HK-2 (cell line): Measurements from ENCODE around the gene CDCA4.
"Not testable (repeated sequence)": the region's sequence is repeated elsewhere in the genome, so short reads cannot be mapped to it uniquely, and the experiment has no call there.

Source experiments
- DNase-seq: peaks from one replicate; pipeline ENCODE4 v3.0.0-alpha.2; 2018; ENCODE audit not compliant: unreplicated experiment

The CDCA4 gene

GRCh38 chr14:105033412-105033900 is 12.6 kb upstream of the CDCA4 start:
- not testable (repeated sequence) for DNase-seq

- not testable (repeated sequence) for DNase-seq
Observed at GRCh38 chr14:105032451-105032901, 11.6 kb upstream of the CDCA4 start.

DNA sequence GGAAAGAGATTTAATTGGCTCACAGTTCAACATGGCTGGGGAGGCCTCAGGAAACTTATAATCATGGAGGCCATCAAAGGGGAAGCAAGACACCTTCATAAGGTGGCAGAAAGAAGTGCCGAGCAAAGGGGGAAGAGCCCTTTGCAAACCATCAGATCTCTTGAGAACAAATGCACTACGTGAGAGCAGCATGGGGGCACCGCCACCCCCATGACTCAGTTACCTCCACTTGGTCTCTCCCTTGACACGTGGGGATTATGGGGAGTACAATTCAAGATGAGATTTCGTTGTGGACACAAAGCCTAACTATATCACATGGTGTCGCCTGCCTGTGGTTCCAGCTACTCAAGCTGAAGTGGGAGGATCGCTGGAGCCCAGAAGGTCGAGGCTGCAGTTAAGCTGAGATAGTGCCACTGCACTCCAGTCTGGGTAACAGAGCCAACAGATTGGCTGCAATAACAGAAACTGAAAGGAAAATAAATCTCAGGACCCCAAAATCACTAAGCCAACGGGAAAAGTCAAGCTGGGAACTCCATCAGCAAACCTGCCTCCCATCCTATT is 10.0 kb upstream of the CDCA4 start:
- DNase-seq = no peak

GRCh38 chr14:105030194-105030593 is 9.3 kb upstream of the CDCA4 start:
- no peak for DNase-seq

- no peak for DNase-seq
Observed at GRCh38 chr14:105029402-105029801, 8.5 kb upstream of the CDCA4 start.

GRCh38 chr14:105028251-105028927 is 7.5 kb upstream of the CDCA4 start:
- no peak for DNase-seq

DNA sequence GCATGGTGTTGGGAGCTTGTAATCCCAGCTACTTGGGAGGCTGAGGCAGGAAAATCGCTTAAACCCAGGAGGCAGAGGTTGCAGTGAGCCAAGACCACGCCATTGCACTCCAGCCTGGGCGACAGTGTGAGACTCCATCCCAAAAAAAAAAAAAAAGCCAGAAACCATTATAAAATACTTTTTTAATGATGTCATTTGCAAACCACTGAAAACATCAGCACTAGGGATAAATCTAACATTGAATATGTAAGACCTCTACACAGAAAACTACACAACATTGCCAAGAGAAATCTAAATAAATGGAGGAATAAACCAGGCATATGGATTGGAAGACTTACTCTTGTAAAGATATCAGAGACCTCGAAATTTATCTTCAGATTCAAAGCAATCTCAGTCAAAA is 6.8 kb upstream of the CDCA4 start:
- not testable (repeated sequence) for DNase-seq

- no peak for DNase-seq
Observed at GRCh38 chr14:105026802-105027563, 6.1 kb upstream of the CDCA4 start.

DNA sequence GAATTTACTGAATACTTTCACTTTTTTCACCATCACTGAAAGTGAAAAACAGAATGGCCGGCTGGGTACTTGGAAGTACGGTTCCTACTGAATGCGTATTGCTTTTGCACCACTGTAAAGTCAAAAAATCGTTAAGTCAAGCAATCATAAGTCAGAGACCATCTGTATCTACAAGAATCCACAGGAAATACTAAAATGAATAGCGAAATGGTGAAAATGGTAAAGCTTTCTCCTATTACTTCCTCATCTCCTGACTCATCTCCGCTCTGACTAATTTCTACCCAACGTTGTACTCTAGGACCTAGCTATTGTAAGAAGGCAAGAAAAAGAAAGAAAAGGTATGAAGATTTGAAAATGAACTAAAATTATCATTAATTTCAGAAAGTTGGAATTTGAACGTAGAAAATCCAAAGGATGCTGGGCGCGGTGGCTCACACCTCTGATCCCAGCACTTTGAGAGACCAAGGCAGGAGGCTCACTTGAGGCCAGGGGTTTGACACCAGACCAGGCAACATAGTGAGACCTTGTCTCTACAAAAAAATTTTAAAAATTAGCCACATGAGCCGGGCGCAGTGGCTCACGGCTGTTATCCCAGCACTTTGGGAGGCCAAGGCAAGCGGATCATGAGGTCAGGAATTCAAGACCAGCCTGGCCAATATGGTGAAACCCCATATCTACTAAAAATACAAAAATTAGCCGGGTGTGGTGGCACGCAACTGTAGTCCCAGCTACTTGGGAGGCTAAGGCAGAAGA is 5.3 kb upstream of the CDCA4 start:
- DNase-seq = no peak

GRCh38 chr14:105025429-105025828 is 4.5 kb upstream of the CDCA4 start:
- DNase-seq = no peak

DNA sequence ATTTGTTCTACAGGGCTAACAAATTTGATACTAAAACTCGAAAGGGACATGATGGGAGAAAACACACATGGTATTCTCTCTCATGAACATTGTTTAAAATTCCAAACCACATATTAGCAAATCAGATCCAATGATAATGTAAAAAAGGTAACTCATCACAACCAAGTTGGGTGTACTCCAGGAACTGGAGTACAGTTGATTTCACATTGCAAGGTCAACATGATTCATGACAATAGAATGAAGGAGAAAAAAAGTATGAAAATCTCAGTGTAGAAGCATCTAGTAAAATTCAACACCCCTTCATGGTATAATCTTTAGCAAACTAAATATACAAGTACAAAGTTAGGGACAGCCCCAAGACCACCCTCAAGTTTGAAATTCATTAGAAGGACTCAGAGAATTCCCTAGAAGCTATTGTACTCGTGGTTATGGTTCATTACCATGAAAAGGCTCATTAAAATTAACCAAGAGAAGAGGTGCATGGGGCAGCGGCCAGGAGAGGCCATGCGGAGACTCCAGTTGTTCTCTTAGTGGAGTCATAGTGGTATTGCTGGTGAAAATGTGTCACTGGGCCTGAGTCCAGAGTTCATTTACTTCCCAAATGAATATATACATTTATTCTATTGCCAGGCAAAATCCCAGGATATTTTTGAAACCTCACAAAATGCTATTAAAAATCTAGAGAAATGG is 3.1 kb upstream of the CDCA4 start:
- no peak for DNase-seq

- no peak for DNase-seq
Observed at GRCh38 chr14:105023144-105023543, 2.3 kb upstream of the CDCA4 start.

- no peak for DNase-seq
Observed at GRCh38 chr14:105022276-105022670, 1.4 kb upstream of the CDCA4 start.

DNA sequence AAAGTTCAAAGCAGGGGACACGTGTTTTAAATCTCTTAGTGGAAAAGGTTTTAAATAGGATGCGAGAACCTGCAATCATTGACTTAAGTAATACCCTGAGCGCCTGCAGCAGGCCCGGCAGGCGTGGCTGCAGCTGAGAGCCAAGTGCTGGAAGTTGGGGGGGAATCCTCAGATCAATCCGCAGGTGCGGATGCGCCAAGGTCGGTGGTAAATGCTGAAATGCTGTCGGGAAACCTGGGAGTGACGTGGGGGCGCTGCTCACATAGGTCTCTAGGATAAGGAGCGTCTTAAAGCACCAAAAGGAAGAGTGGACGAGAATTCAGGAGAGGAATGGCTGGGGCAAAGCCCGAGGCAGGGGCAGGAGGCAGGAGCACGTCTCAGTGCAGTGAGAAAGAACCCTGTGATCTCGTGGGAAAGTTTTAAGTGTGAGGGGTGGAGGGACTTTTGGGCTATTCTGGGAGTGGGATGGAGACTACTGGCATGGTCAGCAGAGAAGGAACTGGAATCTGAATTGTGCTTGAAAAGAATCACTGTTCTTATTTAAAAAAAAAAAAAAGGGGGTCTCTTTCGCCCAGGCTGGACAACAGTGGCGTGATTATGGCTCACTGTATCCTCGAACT is 883 bp upstream of the CDCA4 start:
- DNase-seq = peak; percentile 65

- DNase-seq = no peak
Observed at GRCh38 chr14:105019861-105020814, 745 bp downstream of the CDCA4 start.

DNA sequence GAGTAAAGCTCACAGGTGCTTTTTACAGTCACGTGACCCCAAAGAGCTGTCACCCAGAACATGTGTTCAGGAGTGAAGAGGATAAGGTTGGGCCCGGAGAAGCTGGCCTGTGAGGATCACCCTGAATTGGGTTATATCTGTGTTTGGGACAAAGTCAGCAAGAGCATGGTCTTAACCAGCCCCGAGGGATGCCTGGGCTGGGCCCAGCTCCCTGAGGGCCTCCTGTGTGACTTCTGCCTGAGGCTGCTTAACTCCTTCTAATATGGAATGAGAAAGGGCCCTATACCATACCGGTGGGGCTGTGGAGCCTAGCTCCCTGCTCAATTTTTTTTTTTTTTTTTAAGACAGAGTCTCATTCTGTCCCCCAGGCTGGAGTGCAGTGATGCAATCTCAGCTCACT is 2.5 kb downstream of the CDCA4 start:
- DNase-seq = no peak

DNA sequence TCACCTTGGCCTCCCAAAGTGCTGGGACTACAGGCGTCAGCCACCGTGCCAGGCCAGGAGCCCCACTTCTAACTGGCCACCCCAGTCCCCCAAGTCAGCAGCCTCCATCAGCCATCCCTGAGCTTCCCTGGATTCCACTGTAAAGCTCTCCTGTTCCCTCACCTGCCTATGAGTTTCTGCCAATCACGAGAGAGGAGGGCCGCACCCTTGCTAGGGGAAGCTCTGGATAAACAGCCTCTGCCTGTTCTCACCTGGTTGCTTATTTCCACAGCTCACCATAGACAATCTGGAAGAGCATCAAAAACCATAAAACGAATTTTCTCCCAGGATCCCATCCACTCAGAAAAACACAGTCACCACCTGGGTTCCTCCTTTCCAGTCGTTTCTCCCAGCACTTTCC is 5.0 kb downstream of the CDCA4 start:
- no peak for DNase-seq

DNA sequence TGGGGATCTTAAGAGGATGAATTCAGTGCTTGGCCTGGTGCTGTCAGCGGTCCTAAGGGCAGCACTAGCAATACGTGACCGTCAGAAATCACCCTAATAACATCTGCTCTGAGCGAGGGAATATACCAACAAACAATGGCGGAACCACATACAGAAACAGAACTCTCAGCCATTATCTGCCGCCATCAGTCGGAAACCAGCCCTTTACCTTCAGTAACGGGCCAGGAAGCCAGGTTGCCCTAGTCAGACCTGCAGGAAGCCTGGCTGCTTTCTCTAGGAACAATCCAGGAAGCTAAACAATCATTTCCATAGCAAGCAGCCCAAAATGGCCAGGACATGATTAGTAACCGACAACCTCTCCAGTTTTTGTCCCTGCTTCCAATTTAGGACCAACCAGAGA is 5.6 kb downstream of the CDCA4 start:
- no peak for DNase-seq

GRCh38 chr14:105014631-105015030 is 6.3 kb downstream of the CDCA4 start:
- no peak for DNase-seq

DNA sequence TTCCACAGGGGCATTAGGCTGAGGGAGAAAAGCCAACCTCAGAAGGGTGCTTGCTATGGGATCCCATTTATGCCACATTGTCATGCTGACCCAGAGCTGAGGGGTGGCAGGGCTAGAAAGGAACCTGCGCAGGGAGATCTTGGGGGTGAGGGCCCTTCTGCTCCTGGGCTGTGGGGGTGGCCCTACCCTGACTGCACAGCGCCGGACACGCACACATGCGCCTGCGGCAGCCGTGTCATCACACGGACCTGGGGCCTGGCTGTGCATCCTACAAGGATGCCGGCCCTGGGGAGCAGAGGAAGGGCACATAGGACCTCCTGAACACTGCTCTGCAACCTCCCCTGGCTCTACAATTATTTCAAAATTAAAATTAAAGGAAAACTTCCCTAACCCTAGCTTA is 6.9 kb downstream of the CDCA4 start:
- DNase-seq = no peak
